HEK293 (cell line): Measurements from ENCODE around the gene TEX38.
A peak's percentile ranks its signal among the peaks of the same experiment; 100 is the strongest.

Source experiments
- CTCF ChIA-PET: fragments of 350-600 bp; formaldehyde crosslinking; extraction: SDS; loops from one replicate; lab custom pipeline; 2021; ENCODE audit warnings: antibody characterized with exemption; lab: Yijun Ruan, JAX
- POLR2A ChIA-PET: fragments of 300-600 bp; formaldehyde crosslinking; extraction: SDS; loops from one replicate; lab custom pipeline; 2020; ENCODE audit warnings: antibody characterized with exemption, inconsistent platforms; lab: Yijun Ruan, JAX
- H3K27ac ChIP-seq: fragments of 200-500 bp; sonication (Bioruptor generic); 2 replicates; pipeline ENCODE4 v1.5.1; 2014; ENCODE audit warnings: low read depth, low read length, control low read depth, inconsistent platforms; ENCODE audit errors: extremely low read depth
- H3K36me3 ChIP-seq, 2 experiments: fragments of 200-500 bp in 1 of 2; sonication (Bioruptor generic) in 1 of 2; 1 replicate in 1 of 2; 2 replicates in 1 of 2; pipeline ENCODE4 v1.5.1; 2014 to 2017; ENCODE audit warnings: inconsistent platforms in 2 of 2, low read length in 2 of 2; ENCODE audit not compliant: control insufficient read depth in 2 of 2, insufficient read depth in 1 of 2
- H3K4me1 ChIP-seq: fragments of 200-500 bp; sonication (Bioruptor generic); 2 replicates; pipeline ENCODE4 v1.5.1; 2014; ENCODE audit warnings: mild to moderate bottlenecking, low read length, inconsistent platforms; ENCODE audit not compliant: control insufficient read depth, insufficient read depth
- H3K4me3 ChIP-seq: 2 replicates; pipeline ENCODE4 v1.5.1; 2011; ENCODE audit warnings: low read depth, mild to moderate bottlenecking, control low read depth, low read length, moderate library complexity
- H3K9me3 ChIP-seq: fragments of 200-500 bp; sonication (Bioruptor generic); 2 replicates; pipeline ENCODE4 v1.5.1; 2014; ENCODE audit warnings: low read depth, low read length, inconsistent platforms; ENCODE audit not compliant: control insufficient read depth, insufficient read depth
- EGR2 ChIP-seq: fragments of 450-650 bp; formaldehyde crosslinking; IDR thresholded peaks from 2 replicates; pipeline ENCODE4 v1.5.1; 2016; ENCODE audit warnings: low read depth, missing biosample characterization, missing genetic modification characterization
- FEZF1 ChIP-seq: fragments of 450-650 bp; formaldehyde crosslinking; IDR thresholded peaks from 2 replicates; pipeline ENCODE4 v1.5.1; 2016; ENCODE audit warnings: missing biosample characterization, missing genetic modification characterization
- GLI4 ChIP-seq: fragments of 450-650 bp; formaldehyde crosslinking; IDR thresholded peaks from 2 replicates; pipeline ENCODE4 v1.5.1; 2016; ENCODE audit warnings: missing biosample characterization, missing genetic modification characterization
- GLIS1 ChIP-seq: fragments of 450-650 bp; formaldehyde crosslinking; IDR thresholded peaks from 2 replicates; pipeline ENCODE4 v1.5.1; 2016; ENCODE audit warnings: missing biosample characterization, missing genetic modification characterization
- HOXC10 ChIP-seq: sonication (generic); formaldehyde crosslinking; IDR thresholded peaks from 2 replicates; pipeline ENCODE4 v1.8.1; 2023; ENCODE audit warnings: mild to moderate bottlenecking, missing genetic modification reagents
- KLF16 ChIP-seq: fragments of 450-650 bp; formaldehyde crosslinking; IDR thresholded peaks from 2 replicates; pipeline ENCODE4 v1.5.1; 2017; ENCODE audit warnings: missing biosample characterization, missing genetic modification characterization
- OSR2 ChIP-seq: fragments of 450-650 bp; formaldehyde crosslinking; IDR thresholded peaks from 2 replicates; pipeline ENCODE4 v1.5.1; 2016; ENCODE audit warnings: missing biosample characterization, missing genetic modification characterization
- PRDM1 ChIP-seq: fragments of 450-650 bp; formaldehyde crosslinking; IDR thresholded peaks from 2 replicates; pipeline ENCODE4; 2016; ENCODE audit warnings: missing biosample characterization, missing genetic modification characterization
- SCRT1 ChIP-seq: fragments of 450-650 bp; formaldehyde crosslinking; IDR thresholded peaks from 2 replicates; pipeline ENCODE4 v1.5.1; 2016; ENCODE audit warnings: missing biosample characterization, missing genetic modification characterization, borderline replicate concordance
- SCRT2 ChIP-seq: fragments of 450-650 bp; formaldehyde crosslinking; IDR thresholded peaks from 2 replicates; pipeline ENCODE4 v1.5.1; 2016; ENCODE audit warnings: missing biosample characterization, missing genetic modification characterization
- SP7 ChIP-seq: fragments of 450-650 bp; formaldehyde crosslinking; IDR thresholded peaks from 2 replicates; pipeline ENCODE4 v1.5.1; 2016; ENCODE audit warnings: missing biosample characterization, missing genetic modification characterization
- ZIC2 ChIP-seq: fragments of 450-650 bp; formaldehyde crosslinking; IDR thresholded peaks from 2 replicates; pipeline ENCODE4 v1.5.1; 2016; ENCODE audit warnings: missing biosample characterization, missing genetic modification characterization
- ZNF132 ChIP-seq: fragments of 450-650 bp; formaldehyde crosslinking; IDR thresholded peaks from 2 replicates; pipeline ENCODE4 v1.5.1; 2017; ENCODE audit warnings: missing biosample characterization, missing genetic modification characterization, borderline replicate concordance
- ZNF169 ChIP-seq: fragments of 450-650 bp; formaldehyde crosslinking; IDR thresholded peaks from 2 replicates; pipeline ENCODE4 v1.5.1; 2016; ENCODE audit warnings: missing biosample characterization, missing genetic modification characterization
- ZNF202 ChIP-seq: fragments of 450-650 bp; formaldehyde crosslinking; IDR thresholded peaks from 2 replicates; pipeline ENCODE4 v1.5.1; 2016; ENCODE audit warnings: missing biosample characterization, missing genetic modification characterization, borderline replicate concordance
- ZNF416 ChIP-seq: fragments of 450-650 bp; formaldehyde crosslinking; IDR thresholded peaks from 2 replicates; pipeline ENCODE4 v1.5.1; 2016; ENCODE audit warnings: missing biosample characterization, missing genetic modification characterization
- ZNF423 ChIP-seq: fragments of 450-650 bp; formaldehyde crosslinking; IDR thresholded peaks from 2 replicates; pipeline ENCODE4 v1.5.1; 2016; ENCODE audit warnings: missing biosample characterization, missing genetic modification characterization
- ZNF571 ChIP-seq: fragments of 450-650 bp; formaldehyde crosslinking; IDR thresholded peaks from 2 replicates; pipeline ENCODE4 v1.5.0; 2017; ENCODE audit warnings: missing biosample characterization, missing genetic modification characterization
- ZNF600 ChIP-seq: fragments of 450-650 bp; formaldehyde crosslinking; IDR thresholded peaks from 2 replicates; pipeline ENCODE4 v1.5.1; 2016; ENCODE audit warnings: missing biosample characterization, missing genetic modification characterization
- ZNF677 ChIP-seq: fragments of 450-650 bp; IDR thresholded peaks from 2 replicates; pipeline ENCODE4 v1.5.0; 2018; ENCODE audit warnings: missing biosample characterization, mild to moderate bottlenecking, missing genetic modification characterization, moderate library complexity
- ZXDB ChIP-seq: fragments of 450-650 bp; formaldehyde crosslinking; IDR thresholded peaks from 2 replicates; pipeline ENCODE4 v1.5.1; 2016; ENCODE audit warnings: missing biosample characterization, missing genetic modification characterization
- TF ChIP-seq, protein P1 (sequence below): fragments of 450-650 bp; formaldehyde crosslinking; IDR thresholded peaks from 2 replicates; pipeline ENCODE4 v1.5.1; 2016; ENCODE audit warnings: missing biosample characterization, missing genetic modification characterization, borderline replicate concordance
- TF ChIP-seq, protein P2 (sequence below): fragments of 450-650 bp; formaldehyde crosslinking; IDR thresholded peaks from 2 replicates; pipeline ENCODE4 v1.5.1; 2016; ENCODE audit warnings: missing biosample characterization, missing genetic modification characterization
- TF ChIP-seq, protein P3 (sequence below): fragments of 450-650 bp; formaldehyde crosslinking; IDR thresholded peaks from 2 replicates; pipeline ENCODE4 v1.5.1; 2017; ENCODE audit warnings: missing biosample characterization, missing genetic modification characterization
- TF ChIP-seq, protein P4 (sequence below): fragments of 450-650 bp; formaldehyde crosslinking; IDR thresholded peaks from 2 replicates; pipeline ENCODE4 v1.5.1; 2016; ENCODE audit warnings: missing biosample characterization, missing genetic modification characterization

TEX38 gene

DNA sequence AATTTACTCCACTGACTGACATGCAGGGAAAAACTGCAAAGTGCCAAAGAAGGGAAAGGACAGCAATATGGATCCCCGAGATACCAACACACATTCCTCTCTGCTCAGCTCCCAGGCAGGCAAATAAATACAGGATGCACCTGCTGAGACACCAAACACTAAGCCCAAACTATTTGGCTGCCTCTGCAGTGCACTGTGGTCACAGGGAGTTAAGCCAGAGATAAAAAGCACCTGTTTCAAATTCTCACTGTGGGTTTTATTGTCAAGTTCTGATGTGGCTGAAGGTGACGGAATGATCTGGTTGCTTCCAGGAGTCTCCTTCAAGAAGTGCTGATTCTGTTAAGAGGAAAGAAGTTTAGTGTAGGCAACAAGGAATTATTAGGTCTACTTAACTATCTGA, 17.7 kb downstream of the TEX38 start:
- TF ChIP-seq OSR2 (tag by site-specific recombination): peak; percentile 87
- TF ChIP-seq SCRT1 (tag by site-specific recombination): peak; percentile 80; the same call in 1 of the 2 replicates
- TF ChIP-seq ZNF132 (tag by site-specific recombination): no peak
- TF ChIP-seq, protein P1, sequence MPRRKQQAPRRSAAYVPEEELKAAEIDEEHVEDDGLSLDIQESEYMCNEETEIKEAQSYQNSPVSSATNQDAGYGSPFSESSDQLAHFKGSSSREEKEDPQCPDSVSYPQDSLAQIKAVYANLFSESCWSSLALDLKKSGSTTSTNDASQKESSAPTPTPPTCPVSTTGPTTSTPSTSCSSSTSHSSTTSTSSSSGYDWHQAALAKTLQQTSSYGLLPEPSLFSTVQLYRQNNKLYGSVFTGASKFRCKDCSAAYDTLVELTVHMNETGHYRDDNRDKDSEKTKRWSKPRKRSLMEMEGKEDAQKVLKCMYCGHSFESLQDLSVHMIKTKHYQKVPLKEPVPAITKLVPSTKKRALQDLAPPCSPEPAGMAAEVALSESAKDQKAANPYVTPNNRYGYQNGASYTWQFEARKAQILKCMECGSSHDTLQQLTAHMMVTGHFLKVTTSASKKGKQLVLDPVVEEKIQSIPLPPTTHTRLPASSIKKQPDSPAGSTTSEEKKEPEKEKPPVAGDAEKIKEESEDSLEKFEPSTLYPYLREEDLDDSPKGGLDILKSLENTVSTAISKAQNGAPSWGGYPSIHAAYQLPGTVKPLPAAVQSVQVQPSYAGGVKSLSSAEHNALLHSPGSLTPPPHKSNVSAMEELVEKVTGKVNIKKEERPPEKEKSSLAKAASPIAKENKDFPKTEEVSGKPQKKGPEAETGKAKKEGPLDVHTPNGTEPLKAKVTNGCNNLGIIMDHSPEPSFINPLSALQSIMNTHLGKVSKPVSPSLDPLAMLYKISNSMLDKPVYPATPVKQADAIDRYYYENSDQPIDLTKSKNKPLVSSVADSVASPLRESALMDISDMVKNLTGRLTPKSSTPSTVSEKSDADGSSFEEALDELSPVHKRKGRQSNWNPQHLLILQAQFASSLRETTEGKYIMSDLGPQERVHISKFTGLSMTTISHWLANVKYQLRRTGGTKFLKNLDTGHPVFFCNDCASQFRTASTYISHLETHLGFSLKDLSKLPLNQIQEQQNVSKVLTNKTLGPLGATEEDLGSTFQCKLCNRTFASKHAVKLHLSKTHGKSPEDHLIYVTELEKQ: no peak
- peak; percentile 87 for TF ChIP-seq FEZF1 (tag by site-specific recombination)
- TF ChIP-seq ZIC2 (tag by site-specific recombination): peak; percentile 81
- 0 out of 2 replicates have a peak, but pooled peaks have one; percentile 18 for TF ChIP-seq ZXDB (tag by site-specific recombination)
- TF ChIP-seq ZNF600 (tag by site-specific recombination): no peak
- peak; percentile 63 for TF ChIP-seq GLIS1 (tag by site-specific recombination)
- TF ChIP-seq ZNF571 (tag by site-specific recombination): no peak
- peak; percentile 77 for TF ChIP-seq SCRT2 (tag by site-specific recombination)
- no peaks in the 10 kb centered on the region for H3K4me1 ChIP-seq
- H3K4me3 ChIP-seq: no peak overlapping the region
- H3K36me3 ChIP-seq: peaks cover 20 to 90% of the 10 kb centered on the region in 2 experiments; a peak in 2 of 3 replicates
- H3K27ac ChIP-seq: no peak overlapping the region
- no peaks in the 10 kb centered on the region for H3K9me3 ChIP-seq
- ChIA-PET POLR2A (no interaction called here), CTCF (interaction anchor here (0.7 kb wide), 2 partner anchors 18 to 247 kb away, joined by 3 to 4 read pairs; no protein-coding TSS in a partner anchor)

DNA sequence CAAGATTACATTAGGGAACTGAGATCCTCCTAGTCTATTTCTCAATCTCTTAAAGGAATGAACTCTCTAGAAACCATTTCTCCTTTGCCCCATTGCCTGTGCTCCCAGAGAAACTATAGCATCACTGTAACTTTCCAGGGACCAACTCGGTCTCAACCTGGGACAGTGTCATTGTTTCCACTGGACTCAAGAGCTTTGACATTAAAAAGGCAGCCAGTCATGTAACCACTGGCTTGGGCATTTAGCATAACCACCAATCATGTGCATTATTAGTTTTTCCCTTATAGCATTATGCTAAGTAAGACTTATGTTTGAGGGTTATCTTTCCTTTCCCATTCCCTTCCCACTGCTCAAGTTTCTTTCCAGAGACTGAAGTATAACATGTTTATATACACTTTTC, 18.2 kb downstream of the TEX38 start:
- CTCF ChIA-PET: no interaction called here
- peaks cover 20 to 86% of the 10 kb centered on the region in 2 experiments; a peak in 2 of 3 replicates for H3K36me3 ChIP-seq

More for the DNA sequence above, 18.2 kb downstream of the TEX38 start:
- H3K4me1 ChIP-seq: no peaks in the 10 kb centered on the region
- H3K9me3 ChIP-seq: no peaks in the 10 kb centered on the region
- TF ChIP-seq SP7 (tag by site-specific recombination) (peak; percentile 42; the same call in 1 of the 2 replicates), EGR2 (tag by site-specific recombination) (no peak), ZNF169 (no peak), GLI4 (tag by site-specific recombination) (no peak), ZNF423 (tag by site-specific recombination) (no peak), ZNF202 (tag by site-specific recombination) (no peak), KLF16 (no peak), PRDM1 (peak; percentile 46; the same call in 1 of the 2 replicates), ZNF677 (tag by site-specific recombination) (no peak), HOXC10 (CRISPR knock-in tag) (no peak), FEZF1 (tag by site-specific recombination) (peak; percentile 68), ZNF416 (no peak)
- TF ChIP-seq, protein P2, sequence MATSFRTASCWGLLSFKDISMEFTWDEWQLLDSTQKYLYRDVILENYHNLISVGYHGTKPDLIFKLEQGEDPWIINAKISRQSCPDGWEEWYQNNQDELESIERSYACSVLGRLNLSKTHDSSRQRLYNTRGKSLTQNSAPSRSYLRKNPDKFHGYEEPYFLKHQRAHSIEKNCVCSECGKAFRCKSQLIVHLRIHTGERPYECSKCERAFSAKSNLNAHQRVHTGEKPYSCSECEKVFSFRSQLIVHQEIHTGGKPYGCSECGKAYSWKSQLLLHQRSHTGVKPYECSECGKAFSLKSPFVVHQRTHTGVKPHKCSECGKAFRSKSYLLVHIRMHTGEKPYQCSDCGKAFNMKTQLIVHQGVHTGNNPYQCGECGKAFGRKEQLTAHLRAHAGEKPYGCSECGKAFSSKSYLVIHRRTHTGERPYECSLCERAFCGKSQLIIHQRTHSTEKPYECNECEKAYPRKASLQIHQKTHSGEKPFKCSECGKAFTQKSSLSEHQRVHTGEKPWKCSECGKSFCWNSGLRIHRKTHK: no peak
- TF ChIP-seq, protein P3, sequence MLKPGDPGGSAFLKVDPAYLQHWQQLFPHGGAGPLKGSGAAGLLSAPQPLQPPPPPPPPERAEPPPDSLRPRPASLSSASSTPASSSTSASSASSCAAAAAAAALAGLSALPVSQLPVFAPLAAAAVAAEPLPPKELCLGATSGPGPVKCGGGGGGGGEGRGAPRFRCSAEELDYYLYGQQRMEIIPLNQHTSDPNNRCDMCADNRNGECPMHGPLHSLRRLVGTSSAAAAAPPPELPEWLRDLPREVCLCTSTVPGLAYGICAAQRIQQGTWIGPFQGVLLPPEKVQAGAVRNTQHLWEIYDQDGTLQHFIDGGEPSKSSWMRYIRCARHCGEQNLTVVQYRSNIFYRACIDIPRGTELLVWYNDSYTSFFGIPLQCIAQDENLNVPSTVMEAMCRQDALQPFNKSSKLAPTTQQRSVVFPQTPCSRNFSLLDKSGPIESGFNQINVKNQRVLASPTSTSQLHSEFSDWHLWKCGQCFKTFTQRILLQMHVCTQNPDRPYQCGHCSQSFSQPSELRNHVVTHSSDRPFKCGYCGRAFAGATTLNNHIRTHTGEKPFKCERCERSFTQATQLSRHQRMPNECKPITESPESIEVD (tag by site-specific recombination): peak; percentile 90
- TF ChIP-seq, protein P4, sequence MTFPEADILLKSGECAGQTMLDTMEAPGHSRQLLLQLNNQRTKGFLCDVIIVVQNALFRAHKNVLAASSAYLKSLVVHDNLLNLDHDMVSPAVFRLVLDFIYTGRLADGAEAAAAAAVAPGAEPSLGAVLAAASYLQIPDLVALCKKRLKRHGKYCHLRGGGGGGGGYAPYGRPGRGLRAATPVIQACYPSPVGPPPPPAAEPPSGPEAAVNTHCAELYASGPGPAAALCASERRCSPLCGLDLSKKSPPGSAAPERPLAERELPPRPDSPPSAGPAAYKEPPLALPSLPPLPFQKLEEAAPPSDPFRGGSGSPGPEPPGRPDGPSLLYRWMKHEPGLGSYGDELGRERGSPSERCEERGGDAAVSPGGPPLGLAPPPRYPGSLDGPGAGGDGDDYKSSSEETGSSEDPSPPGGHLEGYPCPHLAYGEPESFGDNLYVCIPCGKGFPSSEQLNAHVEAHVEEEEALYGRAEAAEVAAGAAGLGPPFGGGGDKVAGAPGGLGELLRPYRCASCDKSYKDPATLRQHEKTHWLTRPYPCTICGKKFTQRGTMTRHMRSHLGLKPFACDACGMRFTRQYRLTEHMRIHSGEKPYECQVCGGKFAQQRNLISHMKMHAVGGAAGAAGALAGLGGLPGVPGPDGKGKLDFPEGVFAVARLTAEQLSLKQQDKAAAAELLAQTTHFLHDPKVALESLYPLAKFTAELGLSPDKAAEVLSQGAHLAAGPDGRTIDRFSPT: no peak
- no peak overlapping the region for H3K4me3 ChIP-seq
- H3K27ac ChIP-seq: no peak overlapping the region
- POLR2A ChIA-PET: no interaction called here
